Stimulated activated CD4-positive, alpha-beta T cell treated with anti-CD3 and anti-CD28 coated beads, TNF-alpha, amount 100 ng/mL, for 24 hours (primary cell): Measurements from ENCODE around the gene TAF11L14.

Experiments
- DNase-seq, 3 experiments: peaks; one replicate each; pipeline ENCODE4 v3.0.0-alpha.2; 2020; ENCODE audit warnings: low read depth in 3 of 3

Gene TAF11L14

GRCh38 chr5:17679597-17680203 is 45.4 kb downstream of the TAF11L14 start:
- no peak for DNase-seq

GRCh38 chr5:17680737-17681136 is 46.5 kb downstream of the TAF11L14 start:
- DNase-seq: no peak
